Stimulated activated CD8-positive, alpha-beta memory T cell treated with anti-CD3 and anti-CD28 coated beads, Interleukin-4, amount 100 ng/mL, for 4 hours (primary cell): Measurements from ENCODE around the gene CFAP157.

Experiments used
- DNase-seq, 2 donors: peaks; one replicate each; pipeline ENCODE4 v3.0.0-alpha.2; 2020; ENCODE audit warnings: low read depth in 2 of 2, low spot score in 1 of 2

The CFAP157 gene

DNA sequence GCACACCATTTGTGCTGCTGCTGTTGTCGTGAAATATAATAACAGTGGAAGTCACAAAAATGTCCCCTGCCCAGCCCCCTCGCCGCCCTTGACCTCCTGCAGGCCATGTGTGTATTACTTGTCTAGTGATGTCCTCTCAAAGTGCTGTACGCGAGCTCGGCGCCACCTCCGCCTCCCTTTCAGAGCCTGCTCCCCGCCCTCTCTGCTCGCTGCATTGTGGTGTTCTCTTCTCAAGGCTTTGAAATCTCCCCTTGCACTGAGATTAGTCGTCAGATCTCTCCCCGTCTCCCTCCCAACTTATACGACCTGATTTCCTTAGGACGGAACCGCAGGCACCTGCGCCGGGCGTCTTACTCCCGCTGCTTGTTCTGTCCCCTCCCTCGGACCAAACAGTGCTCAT lies 14.7 kb upstream of the CFAP157 start:
- no peak for DNase-seq

DNA sequence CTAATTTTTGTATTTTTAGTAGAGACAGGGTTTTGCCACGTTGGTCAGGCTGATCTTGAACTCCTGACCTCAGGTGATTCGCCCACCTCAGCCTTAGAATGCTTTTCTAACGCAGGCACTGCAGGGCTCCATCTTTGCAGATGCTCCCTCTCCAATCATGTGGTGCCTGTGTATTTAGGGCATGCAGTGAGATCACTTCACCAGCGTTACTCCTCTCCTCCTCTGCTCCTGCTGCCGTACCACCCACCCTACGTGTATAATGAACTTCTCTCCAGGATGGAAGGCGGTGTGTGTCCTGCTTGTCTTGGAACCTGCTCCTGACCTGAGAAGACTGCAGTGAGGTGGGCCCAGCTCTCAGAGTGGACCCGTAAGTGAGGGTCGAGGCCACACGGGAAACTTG lies 13.6 kb upstream of the CFAP157 start:
- DNase-seq, result no peak

GRCh38 chr9:127693697-127694096 lies 13.1 kb upstream of the CFAP157 start:
- no peak for DNase-seq

- no peak for DNase-seq
These were observed 11.7 kb upstream of the CFAP157 start for GRCh38 chr9:127694890-127695720.

GRCh38 chr9:127697575-127697974 lies 9.2 kb upstream of the CFAP157 start:
- DNase-seq, result no peak

GRCh38 chr9:127698386-127698785 lies 8.4 kb upstream of the CFAP157 start:
- no peak for DNase-seq

- peak; percentile 70 to 78 for DNase-seq
These were observed 7.7 kb upstream of the CFAP157 start for GRCh38 chr9:127698985-127699670.

- no peak for DNase-seq
These were observed 6.6 kb upstream of the CFAP157 start for GRCh38 chr9:127700140-127700539.

- no peak for DNase-seq
These were observed 6.1 kb upstream of the CFAP157 start for GRCh38 chr9:127700594-127701255.

- no peak for DNase-seq
These were observed 3.4 kb upstream of the CFAP157 start for GRCh38 chr9:127703289-127703946.

- DNase-seq, result no peak
These were observed 1.0 kb upstream of the CFAP157 start for GRCh38 chr9:127705577-127706379.

- no peak for DNase-seq
These were observed 978 bp downstream of the CFAP157 start for GRCh38 chr9:127707766-127708165.

DNA sequence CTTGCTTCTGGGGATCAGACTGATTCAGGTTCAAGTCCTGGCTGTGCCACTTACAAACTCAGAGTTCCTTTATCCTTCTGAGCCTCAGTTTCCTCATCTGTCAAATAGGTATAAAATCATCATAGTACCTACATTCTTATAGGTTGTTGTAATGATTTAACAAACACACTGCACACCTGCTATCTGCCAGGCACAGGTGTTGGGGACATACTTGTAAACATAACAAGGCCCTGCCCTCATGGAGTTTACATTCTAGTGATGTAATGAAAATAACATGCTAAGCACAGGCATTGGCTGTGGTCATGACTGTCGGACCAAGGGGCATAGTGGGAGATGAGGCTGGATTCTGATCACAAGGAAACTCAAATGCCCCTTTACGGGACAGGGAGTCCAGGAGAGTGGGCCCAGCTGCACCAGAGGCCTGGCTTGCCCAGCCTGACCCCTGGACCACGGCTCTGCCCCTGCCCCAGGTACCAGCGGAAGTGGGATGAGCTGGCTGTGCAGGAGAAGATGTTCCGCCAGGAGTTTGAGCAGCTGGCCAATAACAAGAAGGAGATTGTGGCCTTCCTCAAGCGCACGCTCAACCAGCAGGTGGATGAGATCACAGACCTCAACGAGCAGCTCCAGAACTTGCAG lies 2.3 kb downstream of the CFAP157 start:
- DNase-seq, result no peak

DNA sequence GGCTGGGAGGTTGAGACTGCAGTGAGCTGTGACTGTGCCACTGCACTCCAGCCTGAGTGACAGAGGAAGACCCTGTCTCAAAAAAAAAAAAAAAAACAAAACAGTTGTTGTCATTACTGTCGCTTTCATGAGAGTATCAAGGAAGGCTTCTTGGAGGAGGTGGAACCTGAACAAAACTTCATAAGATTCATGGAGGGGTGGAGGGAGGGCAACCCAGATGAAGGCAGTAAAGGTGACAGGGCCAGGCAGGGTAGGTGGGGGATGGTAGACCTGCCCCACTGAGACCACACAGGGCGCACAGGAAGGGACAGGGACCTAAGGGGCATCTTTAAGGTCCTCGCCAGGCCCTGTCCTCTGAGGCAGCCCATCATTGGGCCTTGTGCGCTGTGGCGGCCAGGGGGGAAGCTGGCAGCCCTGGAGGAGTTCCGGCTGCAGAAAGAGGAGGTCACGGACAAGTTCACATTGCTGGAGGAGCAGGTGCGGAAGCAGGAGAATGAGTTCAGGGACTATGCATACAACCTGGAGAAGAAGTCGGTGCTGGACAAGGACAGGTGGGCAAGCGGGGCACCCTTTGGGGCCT lies 3.5 kb downstream of the CFAP157 start:
- no peak for DNase-seq

GRCh38 chr9:127711226-127711701 lies 4.5 kb downstream of the CFAP157 start:
- no peak for DNase-seq

GRCh38 chr9:127711831-127712274 lies 5.1 kb downstream of the CFAP157 start:
- DNase-seq, result no peak

DNA sequence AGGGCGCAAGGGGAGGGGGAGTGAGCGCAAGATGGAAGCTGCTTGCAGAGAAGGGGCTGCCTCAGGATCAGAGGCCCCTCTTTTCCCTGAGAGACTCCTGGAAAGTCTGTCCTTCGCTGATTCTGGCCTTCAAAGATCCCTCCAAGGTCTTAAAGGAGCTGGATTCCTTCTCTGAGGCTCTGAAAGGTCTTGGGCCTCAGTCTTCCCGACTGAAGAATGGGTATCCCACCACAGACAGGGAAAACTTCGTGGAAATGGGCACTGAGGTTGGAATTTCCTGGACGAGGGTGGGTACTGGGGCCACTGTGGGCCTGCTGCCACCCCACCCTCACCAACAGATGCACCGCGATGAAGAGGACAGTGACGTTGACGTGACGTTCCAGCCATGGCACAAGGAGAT lies 5.6 kb downstream of the CFAP157 start:
- no peak for DNase-seq

DNA sequence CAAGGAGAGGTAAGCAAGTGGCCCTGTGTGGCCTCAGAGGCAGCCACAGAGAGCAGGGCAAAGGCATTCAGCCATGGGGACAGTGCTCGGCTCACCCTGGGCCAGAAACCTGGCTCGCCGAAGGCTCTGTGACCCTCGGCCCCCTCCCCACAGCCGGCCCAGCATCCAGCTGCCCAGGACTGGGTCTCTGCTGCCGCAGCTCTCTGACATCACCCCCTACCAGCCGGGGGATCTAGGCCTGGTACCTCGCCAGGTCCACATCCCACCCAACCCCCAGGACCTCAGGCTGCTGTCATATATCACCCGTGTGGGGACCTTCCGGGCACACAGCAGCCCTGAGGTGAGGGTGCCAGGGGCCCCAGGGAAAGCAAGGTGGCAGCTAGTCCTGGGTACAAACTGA lies 6.1 kb downstream of the CFAP157 start:
- DNase-seq, result no peak

DNA sequence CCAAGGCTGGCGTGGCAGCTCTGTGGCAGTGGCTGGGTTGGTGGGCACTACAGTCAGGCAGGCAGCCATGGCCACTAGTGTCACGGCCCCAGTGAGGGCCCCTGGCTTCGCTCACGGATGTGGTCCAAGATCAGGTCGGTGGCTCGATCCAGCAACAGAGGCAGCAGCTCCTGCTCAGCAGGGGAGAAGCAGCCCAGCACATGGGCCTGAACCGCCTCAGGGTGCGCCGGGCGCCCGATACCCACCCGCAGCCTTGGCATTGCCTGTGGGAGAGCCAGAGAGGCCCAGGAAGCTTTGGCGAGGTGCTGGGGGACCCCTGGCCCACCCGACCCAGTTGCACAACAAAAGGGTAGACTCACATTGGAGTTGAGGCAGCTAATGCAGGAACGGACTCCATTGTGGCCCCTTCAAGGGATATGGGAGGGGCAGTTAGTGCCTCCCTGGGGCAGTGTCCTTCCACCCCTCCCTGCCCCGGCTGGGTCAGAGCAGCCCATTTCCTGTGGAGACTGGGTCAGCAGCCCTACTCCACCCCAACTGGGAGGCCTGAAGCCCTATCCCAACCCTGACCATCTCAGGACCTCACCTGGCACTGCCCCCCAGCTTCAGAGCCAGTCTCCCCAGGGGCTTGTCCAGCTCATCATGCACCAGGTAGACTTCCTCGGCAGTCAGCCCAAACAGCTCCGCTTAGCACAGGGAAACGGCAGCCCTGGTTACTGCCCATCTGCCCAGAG lies 7.4 kb downstream of the CFAP157 start:
- no peak for DNase-seq
